Stimulated activated CD4-positive, alpha-beta T cell treated with anti-CD3 and anti-CD28 coated beads, Interleukin-2, amount 100 ng/mL, for 24 hours (primary cell): ENCODE results near the gene PIANP.
A peak's percentile ranks its signal among the peaks of the same experiment; 100 is the strongest.

Source experiments
- DNase-seq, 2 donors: peaks; one replicate each; pipeline ENCODE4 v3.0.0-alpha.2; 2020

The PIANP gene

GRCh38 chr12:6664902-6665301, 35.7 kb downstream of the PIANP start:
- DNase-seq: no peak

DNA sequence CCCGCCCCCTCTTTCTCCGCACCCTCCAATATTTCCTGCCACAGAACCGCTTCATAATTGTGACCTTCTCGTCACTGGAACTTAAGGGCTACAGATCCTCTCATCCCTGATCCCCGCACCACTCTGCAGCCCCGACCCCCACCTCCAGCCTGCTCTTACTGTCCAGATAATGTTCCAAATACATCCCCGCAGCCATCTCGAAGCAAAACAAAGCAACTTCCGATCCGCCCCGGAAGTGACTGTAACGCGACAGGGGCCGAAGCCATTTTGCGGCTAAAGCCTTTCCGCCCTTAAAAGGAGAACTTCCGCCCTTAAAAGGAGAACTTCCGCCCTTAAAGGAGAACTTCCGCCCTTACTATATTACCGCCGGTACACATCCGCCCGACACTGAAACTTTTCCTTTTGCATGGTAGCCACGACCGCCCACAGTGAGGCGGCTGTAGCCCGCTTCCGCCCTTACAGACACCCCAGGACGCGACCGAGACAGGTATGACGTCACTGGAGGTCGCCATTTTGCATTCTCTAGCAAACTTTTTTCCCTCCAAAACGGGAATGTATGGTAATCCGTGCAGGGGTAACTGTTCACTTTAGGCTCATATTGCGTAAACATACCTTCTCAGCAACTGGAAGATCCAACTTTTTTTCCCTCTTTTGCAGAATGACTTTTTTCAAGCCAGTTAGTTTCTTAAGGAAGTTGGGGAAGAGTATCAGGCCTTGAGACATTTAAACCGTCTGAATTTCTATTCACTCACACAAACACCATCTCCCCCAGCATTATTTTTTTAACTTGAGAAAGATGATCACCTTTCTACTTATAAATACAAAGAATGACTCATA, 37.5 kb downstream of the PIANP start, which contains the start of gene ING4:
Gene ING4, minus strand, starts transcription at position 214 of the 837 bp plus-strand sequence. Its CDS starts 18 bp downstream, at position 196.
- DNase-seq: peak; percentile 93 to 95

DNA sequence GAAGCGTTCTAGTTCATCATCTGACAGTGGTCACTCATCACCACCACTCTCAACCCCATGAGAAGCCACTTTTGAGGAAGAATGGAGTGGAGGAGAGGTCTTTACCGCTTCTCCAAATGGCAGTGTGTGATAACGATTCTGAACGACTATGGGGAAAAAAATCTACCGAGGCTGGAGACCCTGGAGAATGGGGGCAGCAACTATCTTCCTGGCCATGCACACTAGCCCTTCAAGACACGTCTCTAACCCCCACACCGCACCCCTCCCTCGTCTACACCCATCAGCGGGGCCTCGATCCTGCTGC, 38.1 kb downstream of the PIANP start:
- no peak for DNase-seq

- DNase-seq: no peak
Measured at GRCh38 chr12:6653987-6654386, 46.6 kb downstream of the PIANP start.

DNA sequence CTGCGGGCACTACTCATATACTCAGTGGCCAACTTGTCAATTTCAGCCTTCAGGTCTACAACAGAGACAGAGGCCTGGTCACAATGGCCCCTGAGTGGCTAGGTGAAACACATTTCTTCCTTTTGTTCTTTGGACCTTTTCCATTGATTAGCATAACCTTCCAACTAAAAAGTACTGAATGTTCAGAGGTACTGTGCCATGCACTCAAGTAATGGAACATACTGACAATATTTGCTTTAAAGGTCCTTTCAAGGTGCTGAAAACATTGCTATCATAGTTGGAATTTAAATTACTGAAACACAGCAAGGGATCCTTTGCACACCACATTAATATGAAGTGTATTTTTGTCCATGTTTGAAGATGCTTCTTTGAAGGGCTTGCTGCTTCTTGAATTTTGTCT, 47.3 kb downstream of the PIANP start:
- DNase-seq: no peak

DNA sequence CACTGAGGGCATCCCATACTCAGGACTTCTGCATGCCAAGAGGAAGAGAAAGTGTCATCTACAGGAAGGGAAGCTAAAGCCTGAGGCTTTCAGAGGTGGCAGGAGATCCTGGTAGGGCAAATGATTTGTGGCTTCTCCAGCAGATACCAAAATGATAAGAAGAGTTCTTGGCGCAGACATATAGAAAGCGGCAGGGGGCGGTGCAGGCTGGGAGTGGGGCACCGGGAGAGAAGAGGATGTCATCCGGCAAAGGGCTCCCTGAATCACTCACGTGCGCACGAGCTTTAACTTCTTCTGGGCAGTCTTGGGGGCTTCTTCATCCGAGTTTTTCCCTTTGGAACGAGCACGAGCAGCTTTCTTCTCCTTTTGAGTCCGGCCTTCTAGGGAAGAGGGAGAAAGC, 48.2 kb downstream of the PIANP start:
- no peak for DNase-seq

DNA sequence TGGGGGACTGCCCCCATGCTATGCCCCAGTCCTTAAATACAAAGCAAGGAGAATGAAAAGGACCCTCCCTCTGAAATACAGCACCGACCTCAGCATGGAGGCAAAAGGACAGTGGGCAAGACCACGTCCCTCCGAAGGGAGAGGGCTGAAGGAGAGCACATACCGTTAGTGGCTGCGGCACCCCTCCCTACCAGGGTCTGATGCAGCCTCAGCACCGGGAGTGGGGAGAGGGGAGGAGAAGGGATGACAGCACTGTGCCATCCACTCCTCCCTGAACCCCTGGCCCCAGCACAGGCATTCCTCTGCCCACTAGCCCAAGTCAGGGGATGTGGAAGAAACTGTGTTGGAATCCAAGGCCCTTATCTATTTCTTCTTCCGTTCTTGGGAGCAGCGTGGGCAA, 49.8 kb downstream of the PIANP start:
- DNase-seq: no peak

DNA sequence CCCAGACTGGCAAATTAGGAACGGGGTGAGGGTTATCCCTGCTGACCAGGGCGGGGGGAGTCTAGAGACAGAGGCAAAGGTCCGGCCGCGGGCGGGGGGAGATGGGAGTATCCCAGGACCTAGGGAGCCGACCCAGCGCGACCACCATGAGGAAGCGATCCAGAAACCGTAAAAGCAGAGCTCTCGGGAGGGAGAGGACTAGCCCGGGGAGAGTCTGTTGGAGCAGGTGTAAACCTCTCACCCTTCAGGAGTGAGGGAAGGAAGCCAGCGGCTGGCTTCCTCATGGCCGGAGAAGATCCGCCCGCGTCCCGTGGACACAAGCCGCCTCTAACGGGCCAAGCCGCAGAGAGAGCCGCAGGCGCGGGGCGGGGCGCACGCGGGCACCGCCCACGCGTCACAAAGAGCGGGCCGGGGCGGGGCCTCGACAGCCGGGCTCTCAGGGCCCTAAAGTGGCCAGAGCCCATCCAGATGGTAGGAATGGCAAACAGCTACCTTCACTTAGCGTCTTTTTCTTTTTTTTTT, 53.5 kb downstream of the PIANP start, which contains the start of gene ACRBP:
Gene ACRBP, minus strand, starts transcription at position 350 of the 522 bp plus-strand sequence. Its CDS starts 66 bp downstream, at position 284.
- peak; percentile 29 to 58 for DNase-seq

GRCh38 chr12:6646276-6647082, 54.1 kb downstream of the PIANP start:
- DNase-seq: no peak

DNA sequence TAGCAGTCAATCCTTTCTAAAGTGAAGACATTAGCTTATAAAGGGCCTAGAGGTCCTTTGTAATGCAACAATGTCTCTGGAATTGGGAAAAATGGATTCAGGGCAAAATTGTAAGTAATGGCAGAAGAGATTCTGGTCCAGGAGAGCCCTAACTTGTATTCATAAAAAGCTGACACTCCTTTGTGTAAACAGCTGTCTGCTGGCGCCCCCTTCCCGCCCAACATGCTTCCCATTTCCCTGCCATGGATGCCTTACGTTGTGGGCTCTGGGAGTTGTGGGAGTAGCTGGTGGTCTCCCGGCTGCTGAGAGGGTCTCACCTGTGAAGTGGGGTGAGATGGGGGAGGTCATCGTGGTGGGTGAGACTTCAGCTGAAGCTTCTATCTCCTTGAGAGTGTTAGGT, 55.7 kb downstream of the PIANP start:
- DNase-seq: no peak

- no peak for DNase-seq
Measured at GRCh38 chr12:6644257-6644596, 56.4 kb downstream of the PIANP start.
